ENCODE data around the gene ANKLE2. TPM values are rescaled to one million over a fixed set of nuclear protein-coding genes. Genes with fewer than 3 reads are reported as not detected.
"Not testable (repeated sequence)": the region's sequence is repeated elsewhere in the genome, so short reads cannot be mapped to it uniquely, and the experiment has no call there.

ANKLE2 gene
- total and polyA plus RNA-seq, 10 of the 15 experiments (the other 5 are each of a cell fraction or from before 2014, with no cell fraction given): 4.3 to 89.4 (median 53.0) TPM

DNA sequence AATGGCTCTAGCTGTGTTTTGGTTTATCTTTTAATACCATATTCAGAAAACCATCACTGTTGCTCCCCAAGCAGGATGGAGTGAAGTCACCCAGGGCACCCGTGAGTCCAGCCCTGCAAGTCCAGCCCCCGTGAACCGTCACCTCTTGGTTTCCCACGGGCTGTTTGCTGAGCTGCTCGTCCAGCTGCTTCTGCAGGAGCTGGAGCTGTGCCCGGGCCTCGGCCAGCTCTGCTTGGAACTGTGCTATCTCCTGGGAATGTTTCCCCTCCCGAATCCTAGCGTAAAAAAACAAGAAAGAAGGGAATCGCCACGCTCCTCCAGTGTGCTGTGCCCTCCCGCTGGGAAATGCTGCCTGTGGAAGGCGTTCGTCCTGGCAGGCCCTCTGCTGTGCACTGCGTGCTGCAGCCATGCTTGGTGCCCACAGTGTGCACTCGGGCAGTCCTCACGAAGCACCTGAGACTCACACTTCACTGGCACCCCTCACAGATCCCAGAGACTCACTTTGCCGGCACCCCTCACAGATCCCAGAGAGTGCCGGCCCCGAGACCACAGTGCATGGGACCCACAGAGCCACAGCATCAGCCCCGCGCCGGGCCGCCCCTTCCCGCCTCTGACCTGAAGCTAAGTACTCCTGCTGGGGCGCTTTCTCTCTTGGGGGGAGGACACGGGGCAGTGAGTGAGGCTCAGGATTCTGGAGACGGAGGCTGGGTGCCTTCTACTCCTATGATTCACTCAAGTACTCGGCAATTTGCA, 15.4 kb upstream of the ANKLE2 start:
- H3K4me2 ChIP-seq (ENCODE audit: control insufficient read depth, insufficient read depth): no peak overlapping the region
- ChIA-PET CTCF (interaction anchor here (1.1 kb wide), 1 partner anchor 23 kb away, joined by 4 read pairs; no protein-coding TSS in a partner anchor), RAD21 (ENCODE audit: unreplicated experiment) (no interaction called here), POLR2A (no interaction called here), SMC1A (ENCODE audit: uncharacterized antibody, unreplicated experiment) (no interaction called here)
- no peaks in the 10 kb centered on the region for H3K9me3 ChIP-seq (replicated peaks; ENCODE audit: control insufficient read depth, insufficient read depth, low read length)
- DNase-seq (ENCODE audit: low read depth, low spot score) (no peak), FAIRE-seq (no peak), ATAC-seq (no peak)
- intact Hi-C loops (cut with micrococcal nuclease; ENCODE audit: unreplicated experiment): no loop called here
- no peaks in the 10 kb centered on the region for H4K20me1 ChIP-seq (ENCODE audit: control insufficient read depth, insufficient read depth)
- H3K9ac ChIP-seq (ENCODE audit: control insufficient read depth, insufficient read depth, low read length): no peak overlapping the region
- peaks cover 14% of the 10 kb centered on the region for H3K4me1 ChIP-seq (ENCODE audit: control insufficient read depth, insufficient read depth, low read length)
- H3K27me3 ChIP-seq (replicated peaks in 1 of 2; ENCODE audit: control insufficient read depth in 2 of 2, insufficient read depth in 2 of 2, low read length in 1 of 2): no peaks in the 10 kb centered on the region
- peaks cover 21 to 29% of the 10 kb centered on the region in 2 experiments; a peak in 3 of 4 replicates for H3K36me3 ChIP-seq (ENCODE audit: control insufficient read depth in 2 of 2, insufficient read depth in 2 of 2, low read length in 1 of 2)
- no TSS peak for BruUV-seq (replicated peaks)
- no peak for TF ChIP-seq ZNF384 (IDR thresholded peaks at IDR 0.05; ENCODE audit: borderline replicate concordance, low read depth, low read length)
- H3K27ac ChIP-seq (ENCODE audit: control insufficient read depth, insufficient read depth): no peak overlapping the region
- H2AFZ ChIP-seq (ENCODE audit: control insufficient read depth, low read depth, low read length): no peak overlapping the region
- 96% methylated on average over 29 of the region's 29 CpGs for WGBS (ENCODE audit: insufficient coverage, insufficient replicate concordance, low lambda C conversion rate, missing lambda C conversion rate)
- H3K79me2 ChIP-seq (ENCODE audit: control insufficient read depth, insufficient read depth, low read length): no peaks in the 10 kb centered on the region
- H3K4me3 ChIP-seq: no peak overlapping the region
- in situ Hi-C loops (cut with MboI): no loop called here

DNA sequence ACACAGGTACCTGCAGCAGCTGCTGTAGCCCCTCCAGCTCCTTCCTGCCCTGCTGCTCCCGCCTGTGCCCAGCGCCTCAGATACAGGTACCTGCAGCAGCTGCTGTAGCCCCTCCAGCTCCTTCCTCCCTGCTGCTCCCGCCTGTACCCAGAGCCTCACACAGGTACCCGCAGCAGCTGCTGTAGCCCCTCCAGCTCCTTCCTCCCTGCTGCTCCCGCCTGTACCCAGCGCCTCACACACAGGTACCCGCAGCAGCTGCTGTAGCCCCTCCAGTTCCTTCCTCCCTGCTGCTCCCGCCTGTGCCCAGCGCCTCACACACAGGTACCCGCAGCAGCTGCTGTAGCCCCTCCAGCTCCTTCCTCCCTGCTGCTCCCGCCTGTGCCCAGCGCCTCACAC, 14.6 kb upstream of the ANKLE2 start:
- in situ Hi-C loops (cut with MboI); H3K4me3 ChIP-seq; H3K4me2 ChIP-seq (ENCODE audit: control insufficient read depth, insufficient read depth); H3K27me3 ChIP-seq (replicated peaks in 1 of 2; ENCODE audit: control insufficient read depth in 2 of 2, insufficient read depth in 2 of 2, low read length in 1 of 2); DNase-seq (ENCODE audit: low read depth, low spot score); SMC1A ChIA-PET (ENCODE audit: uncharacterized antibody, unreplicated experiment); FAIRE-seq; intact Hi-C loops (cut with micrococcal nuclease; ENCODE audit: unreplicated experiment); POLR2A ChIA-PET; RAD21 ChIA-PET (ENCODE audit: unreplicated experiment); ATAC-seq; H2AFZ ChIP-seq (ENCODE audit: control insufficient read depth, low read depth, low read length); H3K79me2 ChIP-seq (ENCODE audit: control insufficient read depth, insufficient read depth, low read length); H3K9ac ChIP-seq (ENCODE audit: control insufficient read depth, insufficient read depth, low read length); CTCF ChIA-PET; H3K9me3 ChIP-seq (replicated peaks; ENCODE audit: control insufficient read depth, insufficient read depth, low read length); H4K20me1 ChIP-seq (ENCODE audit: control insufficient read depth, insufficient read depth); BruUV-seq (replicated peaks); H3K27ac ChIP-seq (ENCODE audit: control insufficient read depth, insufficient read depth): not testable (repeated sequence)
- Histone ChIP-seq H3K4me1 (ENCODE audit: control insufficient read depth, insufficient read depth, low read length) (peaks cover 21% of the 10 kb centered on the region), H3K36me3 (ENCODE audit: control insufficient read depth in 2 of 2, insufficient read depth in 2 of 2, low read length in 1 of 2) (peaks cover 21 to 25% of the 10 kb centered on the region in 2 experiments; a peak in 3 of 4 replicates)
- 98% methylated on average over 9 of the region's 12 CpGs for WGBS (ENCODE audit: insufficient coverage, insufficient replicate concordance, low lambda C conversion rate, missing lambda C conversion rate)
